Neural cell (in vitro differentiated cells): ENCODE data around the gene TRPM8.
A peak's percentile ranks its signal among the peaks of the same experiment; 100 is the strongest.

Experiments
- CTCF ChIP-seq: fragments of 450-650 bp; IDR thresholded peaks from 2 replicates; pipeline ENCODE4 v1.5.1; 2014; ENCODE audit warnings: antibody characterized with exemption, mild to moderate bottlenecking, moderate library complexity; ENCODE audit not compliant: poor library complexity, severe bottlenecking
- EP300 ChIP-seq: fragments of 450-650 bp; conservative IDR thresholded peaks from 2 replicates; pipeline ENCODE4 v1.6.1; 2014; ENCODE audit warnings: antibody characterized with exemption, mild to moderate bottlenecking, moderate library complexity; ENCODE audit not compliant: poor library complexity, severe bottlenecking
- EZH2 ChIP-seq: fragments of 200-600, 300-800 bp; shearing (Covaris generic), sonication (generic); IDR thresholded peaks from 2 replicates; pipeline ENCODE4 v1.6.1; 2014; ENCODE audit warnings: antibody characterized with exemption, low read length, borderline replicate concordance, mild to moderate bottlenecking; ENCODE audit not compliant: insufficient read depth, poor library complexity, severe bottlenecking
- POLR2AphosphoS5 ChIP-seq: IDR thresholded peaks from 2 replicates; pipeline ENCODE4 v1.6.1; 2012
- RAD21 ChIP-seq: fragments of 450-650 bp; conservative IDR thresholded peaks from 2 replicates; pipeline ENCODE4 v1.6.1; 2014; ENCODE audit warnings: antibody characterized with exemption, mild to moderate bottlenecking, moderate library complexity
- REST ChIP-seq: IDR thresholded peaks from 2 replicates; pipeline ENCODE4 v1.6.1; 2012; ENCODE audit warnings: borderline replicate concordance
- SMC3 ChIP-seq: fragments of 450-650 bp; conservative IDR thresholded peaks from 2 replicates; pipeline ENCODE4 v1.6.1; 2014; ENCODE audit warnings: antibody characterized with exemption, mild to moderate bottlenecking, moderate library complexity; ENCODE audit not compliant: poor library complexity
- TAF1 ChIP-seq: IDR thresholded peaks from 2 replicates; pipeline ENCODE4 v1.6.1; 2012; ENCODE audit warnings: low read depth

- TF ChIP-seq CTCF (peak; percentile 69), TAF1 (no peak), SMC3 (peak; percentile 65), POLR2AphosphoS5 (no peak), EZH2 (no peak), RAD21 (peak; percentile 65), EP300 (no peak), REST (no peak)
Observed at GRCh38 chr2:233915128-233915527, 2.0 kb upstream of the TRPM8 start.
